Stimulated activated naive CD8-positive, alpha-beta T cell treated with anti-CD3 and anti-CD28 coated beads, Interleukin-15, amount 100 ng/mL, for 72 hours (primary cell): ENCODE results near the gene MYRIP.
"Not testable (repeated sequence)": the region's sequence is repeated elsewhere in the genome, so short reads cannot be mapped to it uniquely, and the experiment has no call there.

Experiments used
- ATAC-seq: fragments of 150-1000 bp; cut with Tn5 transposase; 2 replicates; pipeline ENCODE4 v1.10.0; 2021; ENCODE audit warnings: mild to moderate bottlenecking, moderate library complexity
- DNase-seq, 2 donors: peaks; one replicate each; pipeline ENCODE4 v3.0.0; 2021 to 2022
- H3K27ac Mint-ChIP-seq, 2 donors: one replicate each; pipeline ENCODE4 v1.8.0; 2022; ENCODE audit warnings: mild to moderate bottlenecking in 2 of 2, mixed read lengths in 2 of 2, moderate library complexity in 2 of 2
- H3K27me3 Mint-ChIP-seq: one replicate; pipeline ENCODE4 v1.8.0; 2022; ENCODE audit warnings: mixed read lengths
- H3K4me1 Mint-ChIP-seq: one replicate; pipeline ENCODE4 v1.8.0; 2022; ENCODE audit warnings: mild to moderate bottlenecking, mixed read lengths
- H3K4me3 Mint-ChIP-seq, 2 donors: one replicate each; pipeline ENCODE4 v1.8.0; 2022; ENCODE audit warnings: mild to moderate bottlenecking in 2 of 2, mixed read lengths in 2 of 2, moderate library complexity in 1 of 2
- H3K9me3 Mint-ChIP-seq, 2 donors: one replicate each; pipeline ENCODE4 v1.8.0; 2022; ENCODE audit warnings: mixed read lengths in 2 of 2

MYRIP gene

DNA sequence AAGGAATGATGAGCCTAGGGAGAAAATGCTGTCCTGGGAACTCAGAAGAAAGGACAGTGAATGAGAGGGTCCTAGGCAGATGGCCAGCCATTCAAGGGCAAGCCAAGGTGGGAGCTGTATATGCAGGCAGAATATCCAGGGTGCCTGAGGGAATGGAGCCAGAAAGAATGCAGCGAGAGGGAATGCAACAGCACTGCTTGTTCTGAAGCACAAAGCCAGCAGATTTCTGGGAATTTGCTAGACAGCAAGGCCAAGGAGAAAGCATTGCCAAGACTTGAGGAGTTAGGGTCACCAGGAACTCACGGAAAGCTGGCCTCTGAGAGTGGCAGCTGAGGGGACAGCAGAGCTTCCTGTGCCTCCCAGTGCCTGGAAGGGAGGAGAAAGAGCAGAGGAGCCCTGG lies 200.6 kb downstream of the MYRIP start:
- DNase-seq (no peak), ATAC-seq (no peak)
- Mint-ChIP-seq H3K27me3 (no peaks in the 10 kb centered on the region), H3K27ac (no peak overlapping the region), H3K4me3 (no peak overlapping the region), H3K9me3 (no peaks in the 10 kb centered on the region), H3K4me1 (no peaks in the 10 kb centered on the region)

DNA sequence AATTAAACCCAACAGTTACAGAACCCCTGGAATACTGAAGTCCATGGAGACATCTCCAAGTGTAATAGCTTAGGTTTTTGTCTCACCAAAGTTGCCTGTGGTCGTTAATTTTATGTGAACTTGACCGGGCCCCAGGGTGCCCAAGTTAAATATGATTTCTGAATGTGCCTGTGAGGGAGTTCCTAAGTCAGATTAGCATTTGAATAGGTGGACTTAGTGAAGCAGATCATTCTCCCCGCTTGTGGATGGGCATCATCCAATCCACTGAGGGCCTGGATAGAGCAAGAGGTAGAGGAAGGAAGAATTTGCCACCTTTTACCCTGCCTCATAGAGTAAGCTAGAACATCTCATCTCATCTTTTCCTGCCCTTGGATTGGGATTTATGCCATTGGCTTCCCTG lies 203.0 kb downstream of the MYRIP start:
- H3K27me3 Mint-ChIP-seq = peaks cover 8% of the 10 kb centered on the region
- DNase-seq (no peak), ATAC-seq (no peak)
- no peak overlapping the region for H3K27ac Mint-ChIP-seq
- no peaks in the 10 kb centered on the region for H3K9me3 Mint-ChIP-seq
- no peak overlapping the region for H3K4me3 Mint-ChIP-seq
- H3K4me1 Mint-ChIP-seq = no peaks in the 10 kb centered on the region

DNA sequence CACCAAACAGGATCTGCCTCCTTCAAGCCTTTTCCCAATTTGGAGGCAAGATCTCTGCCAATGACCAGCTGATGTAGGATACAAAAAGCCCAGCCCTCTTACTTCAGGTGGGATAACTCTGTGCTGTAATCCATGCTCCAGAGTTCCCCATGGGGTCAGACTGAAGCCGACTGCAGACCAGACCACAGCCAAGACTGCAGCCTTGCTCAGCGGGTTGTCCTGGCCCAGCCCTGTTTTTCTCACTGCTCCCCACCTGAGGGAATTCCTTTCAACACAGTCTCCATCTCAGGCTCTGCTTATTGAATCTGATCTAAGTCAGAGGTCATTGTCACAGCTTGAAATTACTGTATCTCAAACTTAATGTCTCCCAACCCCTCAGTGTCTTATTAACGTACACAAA lies 207.0 kb downstream of the MYRIP start:
- H3K4me1 Mint-ChIP-seq = no peaks in the 10 kb centered on the region

DNA sequence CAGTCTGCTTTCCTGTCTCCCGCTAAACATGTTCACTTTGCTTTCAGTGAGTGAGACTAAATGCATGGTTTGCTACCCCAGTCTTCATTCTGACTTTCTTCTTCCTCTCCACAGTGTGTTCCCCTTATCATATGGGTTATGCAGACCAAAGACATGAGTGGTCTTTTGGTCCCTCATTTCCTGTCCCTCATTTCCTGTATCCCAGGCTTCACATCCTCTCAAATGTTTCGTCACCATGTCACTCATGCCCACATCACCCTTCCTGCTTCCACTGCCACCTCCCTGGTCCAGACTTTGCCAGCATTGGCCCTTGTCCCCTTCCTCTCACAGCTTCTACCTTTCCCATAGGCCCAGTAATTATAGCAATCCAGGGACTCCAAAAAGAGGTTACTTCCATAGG lies 209.0 kb downstream of the MYRIP start:
- ATAC-seq (no peak), DNase-seq (no peak)
- no peaks in the 10 kb centered on the region for H3K4me1 Mint-ChIP-seq
- H3K27ac Mint-ChIP-seq = no peak overlapping the region
- H3K27me3 Mint-ChIP-seq = peaks cover 38% of the 10 kb centered on the region
- H3K9me3 Mint-ChIP-seq = peaks cover 0 to 6% of the 10 kb centered on the region in 2 donors
- no peak overlapping the region for H3K4me3 Mint-ChIP-seq

More for the DNA sequence above, 207.0 kb downstream of the MYRIP start:
- ATAC-seq (no peak), DNase-seq (no peak)
- Mint-ChIP-seq H3K27me3 (peaks cover 25% of the 10 kb centered on the region), H3K27ac (no peak overlapping the region), H3K4me3 (no peak overlapping the region), H3K9me3 (no peaks in the 10 kb centered on the region)

DNA sequence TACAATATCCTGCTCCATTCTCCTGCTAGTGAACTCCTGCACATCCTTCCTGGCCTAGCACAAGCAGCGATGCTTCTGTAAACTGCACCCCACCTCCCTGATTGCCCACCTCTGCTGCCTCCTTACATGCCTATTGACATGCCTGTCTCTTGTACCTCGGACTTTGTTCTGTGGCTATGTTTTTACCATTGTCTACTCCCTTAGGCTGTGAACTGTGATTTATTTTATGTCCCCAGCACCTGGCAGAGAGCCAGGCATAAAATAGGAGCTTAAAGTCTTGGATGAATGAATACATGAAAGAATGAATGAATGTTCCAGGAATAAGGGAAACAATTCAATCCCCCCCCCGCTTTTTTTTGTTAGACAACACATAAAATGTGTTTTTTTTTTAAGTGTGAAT lies 210.0 kb downstream of the MYRIP start:
- Mint-ChIP-seq H3K27ac (no peak overlapping the region), H3K4me3 (no peak overlapping the region), H3K9me3 (peaks cover 5 to 15% of the 10 kb centered on the region in 2 donors), H3K4me1 (no peaks in the 10 kb centered on the region), H3K27me3 (peaks cover 38% of the 10 kb centered on the region)
- DNase-seq (no peak), ATAC-seq (no peak)

DNA sequence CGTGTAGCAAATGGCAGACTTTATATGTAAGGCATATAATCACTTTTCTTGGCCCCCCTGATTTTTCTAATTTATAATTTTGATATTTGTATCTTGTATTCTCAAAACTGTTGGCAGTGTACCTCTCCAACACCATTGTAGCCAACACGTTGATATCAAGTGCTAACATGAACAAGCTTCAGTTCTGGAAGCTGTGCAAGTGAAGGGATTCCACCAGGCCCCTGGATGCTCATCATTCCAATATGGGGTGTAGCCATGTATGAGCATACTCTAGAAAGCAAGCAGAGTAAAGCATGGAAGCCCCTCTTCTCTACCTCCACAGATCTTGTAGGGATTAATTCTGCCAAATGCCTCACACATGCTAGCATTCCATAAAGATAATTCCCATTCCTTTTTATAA lies 211.3 kb downstream of the MYRIP start:
- Mint-ChIP-seq H3K9me3 (peaks cover 8 to 22% of the 10 kb centered on the region in 2 donors), H3K27ac (no peak overlapping the region), H3K27me3 (peaks cover 38% of the 10 kb centered on the region), H3K4me3 (no peak overlapping the region), H3K4me1 (no peaks in the 10 kb centered on the region)
- ATAC-seq (no peak), DNase-seq (no peak)

DNA sequence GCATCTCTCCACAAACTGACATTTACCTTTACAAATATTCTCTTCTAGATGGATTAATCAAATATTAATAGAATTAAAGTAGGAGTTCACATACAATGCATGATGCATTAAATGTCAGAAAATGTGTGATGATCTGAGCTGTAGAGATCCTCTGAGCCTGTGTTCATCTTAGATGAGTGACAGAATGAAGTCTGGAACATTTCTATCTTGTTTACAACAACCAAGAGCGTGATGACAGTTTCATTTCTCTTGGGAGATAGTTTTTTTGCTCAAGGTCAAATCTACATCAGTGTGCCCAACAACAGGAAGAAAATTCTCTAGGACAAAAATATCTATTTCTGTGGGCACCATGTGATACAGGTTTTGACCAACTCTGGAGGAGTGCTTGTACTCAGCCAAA lies 211.9 kb downstream of the MYRIP start:
- peaks cover 13 to 28% of the 10 kb centered on the region in 2 donors for H3K9me3 Mint-ChIP-seq

DNA sequence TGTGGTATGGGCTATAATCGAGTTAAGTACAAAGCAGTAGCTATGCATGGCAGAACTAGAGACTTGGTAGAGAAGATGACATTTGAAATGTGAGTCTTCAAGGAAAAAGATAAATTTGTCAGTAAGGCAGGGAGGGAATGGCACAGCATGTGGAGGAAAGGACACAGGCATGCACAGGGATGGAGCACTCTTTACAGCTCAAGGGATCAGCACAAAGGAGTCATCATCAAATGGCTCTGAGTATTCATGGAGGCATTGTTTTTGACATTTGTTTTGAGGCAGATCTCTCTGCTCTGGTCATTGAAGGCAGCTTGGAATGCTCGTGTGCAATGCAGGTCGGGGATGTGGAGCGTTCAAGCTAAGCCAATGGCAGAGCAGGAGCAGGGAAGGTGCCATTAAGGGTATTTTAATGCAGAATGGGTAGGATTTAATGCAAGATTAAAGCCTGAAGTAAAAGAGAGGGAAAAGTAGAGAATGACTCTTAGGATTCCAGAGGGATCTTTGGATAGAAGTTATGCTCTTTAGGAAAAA lies 213.0 kb downstream of the MYRIP start:
- H3K4me3 Mint-ChIP-seq = no peak overlapping the region
- H3K27me3 Mint-ChIP-seq = peaks cover 30% of the 10 kb centered on the region
- ATAC-seq (no peak), DNase-seq (no peak)
- H3K27ac Mint-ChIP-seq = peak overlapping the region in 1 of 2 donors; percentile 0
- H3K4me1 Mint-ChIP-seq = no peaks in the 10 kb centered on the region
- H3K9me3 Mint-ChIP-seq = peaks cover 23 to 39% of the 10 kb centered on the region in 2 donors

More for the DNA sequence above, 211.9 kb downstream of the MYRIP start:
- Mint-ChIP-seq H3K4me1 (no peaks in the 10 kb centered on the region), H3K27ac (no peak overlapping the region), H3K4me3 (no peak overlapping the region), H3K27me3 (peaks cover 36% of the 10 kb centered on the region)
- no peak for DNase-seq
- no peak for ATAC-seq

DNA sequence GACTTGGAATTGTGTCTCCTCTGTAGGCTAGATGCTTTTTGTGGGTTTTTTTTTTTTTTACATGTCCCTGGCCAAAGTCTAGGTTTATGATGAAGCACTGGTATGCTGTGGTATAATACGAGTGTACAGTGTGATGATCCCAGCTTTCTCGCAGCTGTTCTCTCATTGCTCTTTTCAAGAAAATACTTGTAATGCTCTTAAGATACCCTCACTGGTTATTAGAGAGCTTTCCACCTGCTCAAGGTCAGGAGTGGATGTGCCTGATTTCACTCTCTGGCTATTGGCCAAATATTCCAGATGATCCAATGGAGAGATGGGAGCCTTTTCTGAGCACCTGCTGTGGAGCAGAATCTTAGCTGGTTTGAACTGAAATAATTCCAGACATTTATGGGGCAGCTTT lies 215.1 kb downstream of the MYRIP start:
- Mint-ChIP-seq H3K27me3 (peaks cover 13% of the 10 kb centered on the region), H3K27ac (no peak overlapping the region), H3K4me3 (no peak overlapping the region), H3K9me3 (peaks cover 25 to 42% of the 10 kb centered on the region in 2 donors), H3K4me1 (no peaks in the 10 kb centered on the region)
- DNase-seq = no peak
- no peak for ATAC-seq

DNA sequence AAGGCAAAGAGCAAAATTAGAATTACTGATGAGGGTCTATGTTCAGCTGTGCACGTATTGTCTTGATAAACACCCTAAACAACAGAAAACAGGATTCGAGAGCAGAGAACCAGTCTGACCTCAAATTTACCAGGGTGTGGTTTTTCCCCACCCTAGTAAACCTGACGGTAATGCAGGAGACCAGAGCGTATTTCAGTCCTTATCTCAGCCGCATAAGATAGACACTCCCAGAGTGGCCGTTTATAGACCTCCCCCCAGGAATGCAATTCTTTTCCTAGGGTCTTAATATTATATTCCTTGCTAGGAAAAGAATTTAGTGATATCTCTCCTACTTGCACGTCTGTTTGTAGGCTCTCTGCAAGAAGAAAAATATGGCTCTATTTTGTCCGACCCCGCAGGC lies 216.5 kb downstream of the MYRIP start:
- H3K9me3 Mint-ChIP-seq = peaks cover 25 to 42% of the 10 kb centered on the region in 2 donors
- peak overlapping the region in 1 of 2 donors; percentile 65 for H3K27ac Mint-ChIP-seq
- not testable (repeated sequence) for DNase-seq, ATAC-seq, H3K4me3 Mint-ChIP-seq, H3K4me1 Mint-ChIP-seq
- peaks cover 13% of the 10 kb centered on the region for H3K27me3 Mint-ChIP-seq

DNA sequence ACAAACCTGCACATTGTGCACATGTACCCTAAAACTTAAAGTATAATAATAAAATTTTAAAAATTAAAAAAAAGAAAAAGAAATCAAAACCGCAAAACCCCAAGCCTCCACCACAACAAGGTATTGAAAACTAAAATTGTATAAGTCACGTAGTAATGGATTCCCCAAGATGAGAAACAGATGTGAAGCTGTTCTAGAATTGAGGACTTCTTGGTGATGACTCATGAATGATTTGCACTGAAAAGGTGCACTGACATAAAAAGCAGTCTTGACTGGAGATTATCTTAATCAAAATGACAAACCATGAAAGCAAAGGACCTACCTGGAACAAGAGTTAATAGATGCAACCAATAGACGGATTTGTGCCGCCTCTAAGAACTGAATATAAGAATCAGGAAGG lies 225.8 kb downstream of the MYRIP start:
- Mint-ChIP-seq H3K4me1 (no peaks in the 10 kb centered on the region), H3K27ac (no peak overlapping the region), H3K9me3 (no peaks in the 10 kb centered on the region), H3K27me3 (no peaks in the 10 kb centered on the region), H3K4me3 (no peak overlapping the region)
- DNase-seq (no peak), ATAC-seq (no peak)

DNA sequence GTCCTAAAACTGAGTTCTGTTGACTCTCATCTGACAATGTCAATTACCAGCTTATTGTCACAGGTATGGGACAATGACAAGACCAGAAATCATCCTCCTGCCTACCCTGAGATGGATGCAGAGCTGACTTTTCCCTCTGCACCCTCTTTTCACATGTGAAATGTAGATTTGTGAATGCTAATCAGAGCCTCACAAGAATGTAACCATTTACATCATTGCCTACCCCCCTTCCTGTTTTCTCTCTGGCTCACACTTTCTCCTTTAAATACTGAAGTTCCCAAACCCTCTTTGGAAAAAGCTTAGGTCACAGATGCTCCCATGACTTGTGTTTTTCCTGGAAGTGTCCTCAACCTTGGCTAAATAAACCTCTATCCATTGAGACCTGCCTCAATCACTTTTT lies 228.2 kb downstream of the MYRIP start:
- no peak for ATAC-seq
- Mint-ChIP-seq H3K9me3 (no peaks in the 10 kb centered on the region), H3K27me3 (no peaks in the 10 kb centered on the region), H3K27ac (no peak overlapping the region), H3K4me1 (no peaks in the 10 kb centered on the region), H3K4me3 (no peak overlapping the region)
- DNase-seq = no peak

DNA sequence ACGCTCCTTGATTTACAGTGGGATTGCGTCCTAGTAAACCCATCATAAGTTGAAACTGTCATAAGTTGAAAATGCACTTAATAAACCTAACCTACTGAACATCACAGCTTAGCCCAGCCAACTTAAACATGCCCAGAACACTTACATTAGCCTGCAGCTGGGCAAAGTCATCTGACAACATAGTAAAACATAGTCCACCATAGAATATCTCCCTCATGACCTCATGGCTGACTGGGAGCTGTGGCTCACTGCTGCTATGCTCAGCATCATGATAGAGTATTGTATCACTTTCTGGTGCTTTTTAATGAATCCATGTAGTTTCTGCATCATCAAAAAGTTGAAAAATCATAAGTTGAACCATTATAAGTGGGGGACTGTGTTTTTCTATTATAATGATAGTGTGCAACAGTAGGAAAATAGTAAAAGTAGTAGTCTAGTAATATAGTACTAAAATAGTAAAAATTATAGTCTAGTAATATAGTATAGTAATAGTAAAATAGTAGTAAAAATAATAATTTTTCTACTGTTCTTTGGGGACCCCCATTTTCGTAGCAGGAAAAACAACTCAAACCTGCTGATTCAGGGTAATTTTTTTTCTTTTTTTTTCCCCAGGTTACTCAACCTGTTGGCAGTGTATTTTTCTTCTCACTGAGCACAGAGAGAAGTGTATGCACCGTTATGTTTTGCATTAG lies 233.5 kb downstream of the MYRIP start:
- DNase-seq = no peak
- ATAC-seq = no peak
- H3K27ac Mint-ChIP-seq = no peak overlapping the region
- H3K4me3 Mint-ChIP-seq = no peak overlapping the region
- H3K4me1 Mint-ChIP-seq = no peaks in the 10 kb centered on the region
- H3K27me3 Mint-ChIP-seq = no peaks in the 10 kb centered on the region
- no peaks in the 10 kb centered on the region for H3K9me3 Mint-ChIP-seq

DNA sequence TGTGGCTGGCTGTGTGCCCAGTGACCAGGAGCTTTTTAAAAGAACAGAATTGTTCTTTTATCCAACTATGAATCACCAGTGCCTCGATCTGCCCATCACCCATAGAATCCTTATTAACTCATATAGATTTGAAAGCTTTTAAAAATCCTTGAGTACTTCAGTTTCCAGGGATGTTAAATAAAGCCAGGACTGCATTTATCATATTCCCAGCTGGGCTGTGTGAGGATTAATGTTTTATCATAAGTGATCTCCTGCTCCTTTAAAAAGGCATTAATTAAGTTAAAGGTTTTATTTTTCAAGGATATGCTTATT lies 234.0 kb downstream of the MYRIP start:
- no peak overlapping the region for H3K27ac Mint-ChIP-seq
- no peak for ATAC-seq
- no peak for DNase-seq

DNA sequence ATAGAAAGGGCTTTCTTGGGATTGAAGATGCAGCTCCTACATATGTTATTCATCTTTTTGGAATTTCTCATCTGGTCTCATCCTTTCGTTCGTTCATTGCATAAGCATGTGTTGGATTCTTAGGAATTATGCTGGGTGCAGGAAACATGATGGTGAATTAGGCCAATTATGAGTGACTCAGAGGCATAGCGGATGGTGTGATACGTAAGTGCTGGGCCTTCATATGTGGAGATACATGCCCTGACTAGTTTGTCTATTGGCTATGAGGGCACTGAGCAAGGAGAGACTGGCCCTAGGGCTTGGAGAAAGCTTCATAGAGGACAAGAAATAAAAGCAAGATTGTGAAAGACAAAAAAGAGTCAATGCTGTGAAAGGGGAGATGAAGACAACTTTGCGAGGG lies 235.1 kb downstream of the MYRIP start:
- Mint-ChIP-seq H3K9me3 (no peaks in the 10 kb centered on the region), H3K27ac (no peak overlapping the region), H3K4me3 (no peak overlapping the region), H3K27me3 (no peaks in the 10 kb centered on the region), H3K4me1 (no peaks in the 10 kb centered on the region)
- ATAC-seq (no peak), DNase-seq (no peak)

More for the DNA sequence above, 234.0 kb downstream of the MYRIP start:
- no peak overlapping the region for H3K4me3 Mint-ChIP-seq
- no peaks in the 10 kb centered on the region for H3K9me3 Mint-ChIP-seq
- H3K4me1 Mint-ChIP-seq = no peaks in the 10 kb centered on the region
- H3K27me3 Mint-ChIP-seq = no peaks in the 10 kb centered on the region

DNA sequence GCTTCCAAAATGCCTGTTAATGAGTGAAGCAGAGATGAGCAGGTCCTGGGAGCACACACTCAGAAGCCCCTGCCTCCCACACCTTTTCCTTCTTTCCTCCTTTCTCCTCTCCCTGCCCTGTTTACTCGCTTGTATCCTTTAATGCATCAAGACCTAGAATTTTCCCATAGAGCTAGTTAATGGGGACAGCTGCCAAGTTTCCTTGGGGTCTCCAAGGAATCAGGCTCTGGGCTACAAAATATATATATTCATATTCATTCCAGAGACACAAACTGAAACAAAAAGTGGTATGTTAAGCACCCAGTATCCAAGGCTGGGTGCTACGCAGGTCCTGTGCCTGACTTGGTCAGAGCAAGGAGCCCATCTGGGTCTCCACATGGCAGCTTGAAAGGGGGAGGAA lies 235.6 kb downstream of the MYRIP start:
- H3K4me1 Mint-ChIP-seq = no peaks in the 10 kb centered on the region
- H3K27ac Mint-ChIP-seq = no peak overlapping the region
- no peak overlapping the region for H3K4me3 Mint-ChIP-seq
- ATAC-seq (no peak), DNase-seq (no peak)
- H3K27me3 Mint-ChIP-seq = no peaks in the 10 kb centered on the region
- H3K9me3 Mint-ChIP-seq = no peaks in the 10 kb centered on the region

DNA sequence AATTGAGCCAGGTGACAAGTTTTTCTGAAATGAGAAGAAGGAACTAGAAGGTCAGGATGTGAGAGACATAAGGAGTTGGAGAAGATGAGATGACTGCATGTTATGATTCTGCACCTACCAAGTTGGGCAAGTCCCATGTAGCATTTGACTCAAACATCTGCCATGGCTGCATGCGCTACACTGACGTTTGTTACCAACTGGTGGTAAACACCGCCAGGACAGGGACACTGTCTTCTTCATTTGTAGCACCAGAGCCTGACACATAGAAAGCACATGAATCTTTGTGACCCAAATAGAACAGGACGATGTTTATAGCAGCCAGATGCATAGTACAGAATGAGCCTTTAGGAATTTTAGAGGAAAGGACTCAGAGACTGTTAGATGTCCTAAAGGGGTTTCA lies 236.7 kb downstream of the MYRIP start:
- Mint-ChIP-seq H3K27me3 (no peaks in the 10 kb centered on the region), H3K27ac (no peak overlapping the region), H3K9me3 (no peaks in the 10 kb centered on the region), H3K4me3 (no peak overlapping the region), H3K4me1 (no peaks in the 10 kb centered on the region)
- DNase-seq = no peak
- no peak for ATAC-seq
